GM19397 (cell line): ENCODE measurements around the gene GRK6.
"Not testable (repeated sequence)": the region's sequence is repeated elsewhere in the genome, so short reads cannot be mapped to it uniquely, and the experiment has no call there.

Source experiments
- ATAC-seq: cut with Tn5 transposase; IDR thresholded peaks from one replicate; pipeline ENCODE4 v1.9.1; 2021; ENCODE audit warnings: mild to moderate bottlenecking, moderate library complexity; ENCODE audit not compliant: unreplicated experiment

Gene GRK6

GRCh38 chr5:177397875-177398390 is 28.5 kb upstream of the GRK6 start:
- ATAC-seq: no peak

GRCh38 chr5:177399997-177400868 is 26.2 kb upstream of the GRK6 start, which contains the start of gene PFN3:
Gene PFN3 (minus strand): TSS chr5:177400661. CDS start chr5:177400576, 85 bp downstream.
- ATAC-seq: no peak

- ATAC-seq: no peak
Observed at GRCh38 chr5:177402271-177403043, 24.0 kb upstream of the GRK6 start.

- ATAC-seq: peak; percentile 14
Observed at GRCh38 chr5:177403102-177403791, 23.2 kb upstream of the GRK6 start.

- ATAC-seq: peak; percentile 77
Observed at GRCh38 chr5:177403792-177404640, 22.5 kb upstream of the GRK6 start.

GRCh38 chr5:177404641-177405179 is 21.8 kb upstream of the GRK6 start:
- no peak for ATAC-seq

- ATAC-seq: no peak
Observed at GRCh38 chr5:177405312-177405711, 21.2 kb upstream of the GRK6 start.

- ATAC-seq: no peak
Observed at GRCh38 chr5:177405805-177406204, 20.7 kb upstream of the GRK6 start.

GRCh38 chr5:177409043-177409801 is 17.3 kb upstream of the GRK6 start, which contains the start of gene F12:
Gene F12 (minus strand): TSS chr5:177409564. CDS start chr5:177409527, 37 bp downstream.
- ATAC-seq: no peak

- no peak for ATAC-seq
Observed at GRCh38 chr5:177410575-177410974, 15.9 kb upstream of the GRK6 start.

GRCh38 chr5:177412603-177413233 is 13.8 kb upstream of the GRK6 start:
- ATAC-seq: no peak

- no peak for ATAC-seq
Observed at GRCh38 chr5:177414481-177414880, 12.0 kb upstream of the GRK6 start.

- ATAC-seq: not testable (repeated sequence)
Observed at GRCh38 chr5:177417081-177417480, 9.4 kb upstream of the GRK6 start.

GRCh38 chr5:177419046-177419445 is 7.4 kb upstream of the GRK6 start:
- ATAC-seq: no peak

GRCh38 chr5:177420472-177420871 is 6.0 kb upstream of the GRK6 start:
- not testable (repeated sequence) for ATAC-seq

GRCh38 chr5:177421062-177421798 is 5.2 kb upstream of the GRK6 start:
- ATAC-seq: no peak

- no peak for ATAC-seq
Observed at GRCh38 chr5:177423671-177424070, 2.8 kb upstream of the GRK6 start.
